CD14-positive monocyte (primary cell): Measurements from ENCODE around the gene CHAT. TPM values are rescaled to one million over a fixed set of nuclear protein-coding genes. Genes with fewer than 3 reads are reported as not detected.

Experiments used
- DNase-seq, 3 donors: peaks; one replicate each; pipeline ENCODE4 v3.0.0-alpha.2; 2011 to 2022
- H2AFZ ChIP-seq: 2 replicates; pipeline ENCODE4 v1.6.0; 2012; ENCODE audit warnings: mild to moderate bottlenecking, low read depth, low read length, inconsistent platforms; ENCODE audit not compliant: insufficient read depth, poor library complexity, severe bottlenecking
- H3K27ac ChIP-seq, 2 donors: 1 replicate in 1 of 2; 2 replicates in 1 of 2; pipeline ENCODE4 v1.5.1; 2012 to 2013; ENCODE audit warnings: low read length in 2 of 2, control low read depth in 1 of 2, inconsistent platforms in 1 of 2, low read depth in 1 of 2, mild to moderate bottlenecking in 1 of 2
- H3K27me3 ChIP-seq, 2 donors: one replicate each; pipeline versions ENCODE4 v1.6.0 to v1.6.1; 2011 to 2013; ENCODE audit warnings: low read length in 2 of 2; ENCODE audit not compliant: control insufficient read depth in 2 of 2, insufficient read depth in 2 of 2
- H3K36me3 ChIP-seq, 2 donors: replicated peaks in 1 of 2; 1 replicate in 1 of 2; 2 replicates in 1 of 2; pipeline versions ENCODE4 v1.5.1 to v1.6.1; 2012 to 2013; ENCODE audit warnings: low read length in 2 of 2, control low read depth in 1 of 2, inconsistent platforms in 1 of 2, mild to moderate bottlenecking in 1 of 2; ENCODE audit not compliant: insufficient read depth in 2 of 2, control insufficient read depth in 1 of 2
- H3K4me1 ChIP-seq, 2 donors: 1 replicate in 1 of 2; 2 replicates in 1 of 2; pipeline versions ENCODE4 v1.5.1 to v1.6.1; 2012 to 2013; ENCODE audit warnings: low read length in 2 of 2, control low read depth in 1 of 2, inconsistent platforms in 1 of 2, mild to moderate bottlenecking in 1 of 2, moderate library complexity in 1 of 2; ENCODE audit not compliant: insufficient read depth in 2 of 2, control insufficient read depth in 1 of 2
- H3K4me2 ChIP-seq: replicated peaks from 2 replicates; pipeline ENCODE3; 2012; ENCODE audit warnings: low read length, moderate library complexity, mild to moderate bottlenecking; ENCODE audit not compliant: poor library complexity, severe bottlenecking; ENCODE audit errors: extremely low read depth
- H3K4me3 ChIP-seq, 3 experiments: fragments of 200-600 bp in 1 of 3; sonication (generic) in 1 of 3; replicated peaks in 1 of 3; 1 replicate in 2 of 3; 2 replicates in 1 of 3; pipeline ENCODE4 v1.5.1; 2011 to 2013; ENCODE audit warnings: low read length in 3 of 3, mild to moderate bottlenecking in 3 of 3, control low read depth in 2 of 3, low read depth in 2 of 3, inconsistent platforms in 1 of 3, moderate library complexity in 1 of 3
- H3K79me2 ChIP-seq: 2 replicates; pipeline ENCODE4 v1.6.0; 2012; ENCODE audit warnings: mild to moderate bottlenecking, control low read depth, inconsistent platforms, low read length, moderate library complexity; ENCODE audit not compliant: insufficient read depth
- H3K9ac ChIP-seq: 2 replicates; pipeline ENCODE4 v1.6.0; 2017; ENCODE audit warnings: low read length, mild to moderate bottlenecking; ENCODE audit not compliant: insufficient read depth, poor library complexity, severe bottlenecking
- H3K9me3 ChIP-seq, 2 donors: replicated peaks in 1 of 2; 1 replicate in 1 of 2; 2 replicates in 1 of 2; pipeline versions ENCODE4 v1.5.1 to v1.6.1; 2012 to 2013; ENCODE audit warnings: low read length in 2 of 2, control low read depth in 1 of 2; ENCODE audit not compliant: control insufficient read depth in 1 of 2, insufficient read depth in 1 of 2
- H4K20me1 ChIP-seq: 2 replicates; pipeline ENCODE4 v1.6.0; 2012; ENCODE audit warnings: mild to moderate bottlenecking, low read length, control low read depth, moderate library complexity; ENCODE audit not compliant: insufficient read depth
- H3K27ac Mint-ChIP-seq, 7 donors: one replicate each; pipeline ENCODE4 v1.8.0; 2020; ENCODE audit warnings: mild to moderate bottlenecking in 7 of 7, mixed read lengths in 7 of 7, moderate library complexity in 6 of 7, inconsistent platforms in 2 of 7
- H3K27me3 Mint-ChIP-seq, 3 donors: one replicate each; pipeline ENCODE4 v1.8.0; 2021 to 2022; ENCODE audit warnings: low read depth in 3 of 3, mild to moderate bottlenecking in 3 of 3, mixed read lengths in 3 of 3, moderate library complexity in 3 of 3, inconsistent platforms in 1 of 3
- H3K36me3 Mint-ChIP-seq, 2 donors: one replicate each; pipeline ENCODE4 v1.8.0; 2020; ENCODE audit warnings: mixed read lengths in 2 of 2, inconsistent platforms in 1 of 2, mild to moderate bottlenecking in 1 of 2
- H3K4me1 Mint-ChIP-seq: one replicate; pipeline ENCODE4 v1.8.0; 2020; ENCODE audit warnings: mild to moderate bottlenecking, mixed read lengths
- H3K4me3 Mint-ChIP-seq, 2 donors: one replicate each; pipeline ENCODE4 v1.8.0; 2020; ENCODE audit warnings: mild to moderate bottlenecking in 2 of 2, mixed read lengths in 2 of 2, moderate library complexity in 1 of 2
- H3K9me3 Mint-ChIP-seq, 7 donors: one replicate each; pipeline ENCODE4 v1.8.0; 2020 to 2022; ENCODE audit warnings: mixed read lengths in 7 of 7, mild to moderate bottlenecking in 6 of 7, moderate library complexity in 6 of 7, inconsistent platforms in 2 of 7
- CTCF ChIP-seq: fragments of 200-600 bp; IDR thresholded peaks from one replicate; pipeline ENCODE4 v1.8.0; 2022; ENCODE audit warnings: antibody characterized with exemption, mild to moderate bottlenecking
- WGBS: methylation state at CpG from one replicate; pipeline ENCODE4 v1.1.5; 2013; ENCODE audit warnings: missing lambda C conversion rate; ENCODE audit not compliant: insufficient coverage; 5-methylcytosine and 5-hydroxymethylcytosine counted together
- intact Hi-C, 2 donors: fragments of 100-400 bp; cut with micrococcal nuclease; formaldehyde crosslinking; loops; one replicate each; pipeline versions ENCODE4 v1.15.0 to v1.15.1; 2023
- polyA plus RNA-seq, 3 donors: library from polyadenylated mRNA; depleted of rRNA in 1 of 3; unstranded in 2 of 3; stranded (reverse) in 1 of 3; fragments of 300-500 nt in 2 of 3; fragments of >200 nt in 1 of 3; fragmentation: Illumina TruSeq in 2 of 3; gene quantifications; 1 replicate in 2 of 3; 2 replicates in 1 of 3; pipeline ENCODE4 v1.2.3, GENCODE V29; 2012 to 2021

The CHAT gene
- polyA plus RNA-seq, 3 donors, result not detected

- H3K36me3 ChIP-seq, result no peaks in the 10 kb centered on the region
- H3K27ac ChIP-seq, result no peak overlapping the region
- H3K9me3 Mint-ChIP-seq, result peaks cover 0 to 28% (median 14%) of the 10 kb centered on the region in 7 donors
- H3K27me3 ChIP-seq, result peaks cover 31 to 59% of the 10 kb centered on the region in 2 donors
- no peaks in the 10 kb centered on the region for H3K4me1 ChIP-seq
- H4K20me1 ChIP-seq, result no peaks in the 10 kb centered on the region
- peaks cover 0 to 31% of the 10 kb centered on the region in 2 donors for H3K9me3 ChIP-seq
- H3K4me2 ChIP-seq, result no peak overlapping the region
- H3K4me1 Mint-ChIP-seq, result no peaks in the 10 kb centered on the region
- H3K27me3 Mint-ChIP-seq, result peaks cover 64 to 80% (median 68%) of the 10 kb centered on the region in 3 donors
- no peak overlapping the region for H2AFZ ChIP-seq
- no peak overlapping the region for H3K4me3 ChIP-seq
- intact Hi-C loops, result no loop called here
- H3K4me3 Mint-ChIP-seq, result peak overlapping the region in 1 of 2 donors; percentile 46
- WGBS, result 40% methylated on average over 1 of the region's 5 CpGs
- no peak overlapping the region for H3K27ac Mint-ChIP-seq
- TF ChIP-seq CTCF, result no peak
- H3K9ac ChIP-seq, result no peak overlapping the region
- peaks cover 0 to 6% of the 10 kb centered on the region in 2 donors for H3K36me3 Mint-ChIP-seq
- H3K79me2 ChIP-seq, result no peaks in the 10 kb centered on the region
- DNase-seq, result no peak
These were observed 1.9 kb downstream of the CHAT start for GRCh38 chr10:49615721-49616120.

GRCh38 chr10:49616421-49617101, 2.7 kb downstream of the CHAT start:
- H3K4me1 Mint-ChIP-seq, result no peaks in the 10 kb centered on the region
- H3K36me3 Mint-ChIP-seq, result peaks cover 0 to 6% of the 10 kb centered on the region in 2 donors

More at GRCh38 chr10:49616421-49617101, 2.7 kb downstream of the CHAT start:
- no peak for TF ChIP-seq CTCF
- Mint-ChIP-seq H3K9me3 (peaks cover 0 to 22% (median 11%) of the 10 kb centered on the region in 7 donors), H3K27ac (peak overlapping the region in 1 of 7 donors; percentile 32), H3K27me3 (peaks cover 56 to 71% (median 63%) of the 10 kb centered on the region in 3 donors), H3K4me3 (no peak overlapping the region)
- Histone ChIP-seq H3K36me3 (no peaks in the 10 kb centered on the region), H3K9ac (no peak overlapping the region), H3K27me3 (peaks cover 26 to 51% of the 10 kb centered on the region in 2 donors), H3K4me3 (no peak overlapping the region), H3K27ac (no peak overlapping the region), H3K4me2 (no peak overlapping the region), H3K79me2 (no peaks in the 10 kb centered on the region), H3K4me1 (no peaks in the 10 kb centered on the region), H4K20me1 (no peaks in the 10 kb centered on the region), H2AFZ (no peak overlapping the region), H3K9me3 (peaks cover 0 to 23% of the 10 kb centered on the region in 2 donors)
- WGBS, result 85% methylated on average over 3 of the region's 6 CpGs
- intact Hi-C loops, result no loop called here
- no peak for DNase-seq
